Kidney (tissue), 14 donors: ENCODE measurements around the gene ACTL7A. TPM values are rescaled to one million over a fixed set of nuclear protein-coding genes. Genes with fewer than 3 reads are reported as not detected.

ENCODE experiments used
- DNase-seq, 5 donors: peaks; one replicate each; pipeline ENCODE4 v3.0.0-alpha.2; 2013 to 2020
- FAIRE-seq: peaks from 2 replicates; lab custom pipeline; 2012; peaks lifted over from hg19 to GRCh38; lab: Jason Lieb, UNC
- H3K27ac ChIP-seq, 2 donors: one replicate each; pipeline ENCODE4 v1.7.0; 2013; ENCODE audit warnings: low read depth in 2 of 2, low read length in 2 of 2, inconsistent platforms in 1 of 2
- H3K27me3 ChIP-seq: one replicate; pipeline ENCODE4 v1.7.1; 2013; ENCODE audit warnings: low read length, inconsistent platforms; ENCODE audit not compliant: control insufficient read depth, insufficient read depth
- H3K36me3 ChIP-seq, 3 donors: one replicate each; pipeline versions ENCODE4 v1.7.0 to v1.7.1; 2013; ENCODE audit warnings: low read length in 3 of 3, control low read depth in 1 of 3, inconsistent platforms in 1 of 3; ENCODE audit not compliant: insufficient read depth in 3 of 3, control insufficient read depth in 2 of 3
- H3K4me1 ChIP-seq, 3 donors: one replicate each; pipeline versions ENCODE4 v1.7.0 to v1.7.1; 2013; ENCODE audit warnings: low read length in 3 of 3, inconsistent platforms in 1 of 3, low read depth in 1 of 3; ENCODE audit not compliant: control insufficient read depth in 2 of 3, insufficient read depth in 2 of 3
- H3K4me3 ChIP-seq, 3 donors: one replicate each; pipeline versions ENCODE4 v1.7.0 to v1.8.1; 2013; ENCODE audit warnings: low read length in 3 of 3, control low read depth in 1 of 3, inconsistent platforms in 1 of 3
- H3K9ac ChIP-seq, 3 donors: one replicate each; pipeline versions ENCODE4 v1.7.0 to v1.7.1; 2013; ENCODE audit warnings: low read length in 3 of 3, control low read depth in 1 of 3, inconsistent platforms in 1 of 3
- H3K9me3 ChIP-seq, 3 donors: one replicate each; pipeline versions ENCODE4 v1.7.0 to v1.7.1; 2013; ENCODE audit warnings: low read length in 3 of 3, control low read depth in 1 of 3, inconsistent platforms in 1 of 3; ENCODE audit not compliant: control insufficient read depth in 2 of 3, insufficient read depth in 1 of 3
- intact Hi-C: fragments of 100-400 bp; cut with DNase I; formaldehyde crosslinking; loops from one replicate; pipeline ENCODE4 v1.11.1; 2022
- polyA plus RNA-seq: library from polyadenylated mRNA; stranded (reverse); fragments of 350-450 nt; fragmentation: Illumina TruSeq; extraction: RNeasy Lipid Tissue Mini Kit (QIAGEN cat#74804); gene quantifications from one replicate; pipeline ENCODE4 v1.2.3, GENCODE V29; 2014; ENCODE audit warnings: low read depth, low replicate concordance; ENCODE audit not compliant: insufficient read depth
- total RNA-seq: library from RNA; stranded (reverse); fragmentation: NEBNext Ultra II Directional; extraction: Animal tissue kit (Norgen Biotek cat#: 25700); gene quantifications from one replicate; pipeline ENCODE4 v1.2.1, GENCODE V29; 2021
- TF ChIP-seq, protein P1 (sequence below): IDR thresholded peaks from 3 replicates; pipeline ENCODE4 v1.5.1; 2012; ENCODE audit warnings: mild to moderate bottlenecking, moderate library complexity, borderline replicate concordance; ENCODE audit not compliant: insufficient read depth; ENCODE audit errors: extremely low read depth
- donor health status: control.
- donor health status: control.
- donor health status: control.
- donor health status: control.
- donor health status: control.
- donor health status: DM: yes; HTN: yes; CAD: no.
- donor health status: Normal renal cell carcinoma (clear cell type).

ACTL7A gene
- total and polyA plus RNA-seq, 2 donors from 2014 or later: not detected

DNA sequence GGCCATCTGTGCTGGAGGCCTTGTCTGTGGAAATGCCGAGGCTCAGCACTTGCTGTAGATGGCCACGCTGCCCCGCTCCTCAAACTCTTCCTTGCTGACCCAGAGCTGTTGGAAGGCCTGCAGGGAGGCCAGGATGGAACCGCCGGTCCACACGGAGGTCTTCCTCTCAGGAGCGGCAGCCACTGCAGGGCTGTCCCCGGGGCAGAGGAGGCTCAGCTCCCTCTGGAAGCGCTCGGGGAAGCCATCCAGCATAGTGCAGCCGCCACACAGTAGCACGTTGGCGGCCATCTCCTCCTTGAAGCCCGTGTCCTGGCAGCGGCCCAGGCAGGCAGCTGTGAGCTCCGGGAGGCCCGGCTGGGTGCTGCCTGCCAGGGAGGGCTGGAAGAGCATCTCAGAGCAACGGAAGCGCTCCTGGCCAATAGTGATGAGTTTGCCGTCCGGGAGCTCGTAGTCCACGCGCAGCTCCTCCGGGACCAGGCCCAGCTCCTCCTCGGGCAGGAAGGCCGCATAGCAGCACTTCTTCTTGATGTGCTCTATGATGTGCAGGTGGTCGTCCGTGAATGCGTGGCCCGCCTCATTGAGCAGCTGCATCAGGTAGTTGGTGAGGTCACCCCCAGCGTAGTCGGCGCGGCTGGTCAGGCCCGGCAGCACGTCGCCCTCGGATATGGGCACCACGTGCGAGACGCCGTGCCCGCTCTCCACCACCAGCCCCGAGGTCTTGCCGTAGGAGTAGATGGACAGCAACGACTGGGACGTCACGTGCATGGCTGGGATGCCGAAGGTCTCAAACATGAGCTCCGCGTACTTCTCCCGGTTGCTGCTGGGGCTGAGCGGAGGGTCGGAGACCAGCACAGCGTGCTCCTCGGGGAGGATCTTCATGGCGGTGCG, 7.2 kb upstream of the ACTL7A start:
- Histone ChIP-seq H3K27ac (no peak overlapping the region), H3K4me3 (no peak overlapping the region), H3K9me3 (no peaks in the 10 kb centered on the region), H3K27me3 (no peaks in the 10 kb centered on the region), H3K36me3 (no peaks in the 10 kb centered on the region), H3K9ac (no peak overlapping the region), H3K4me1 (no peaks in the 10 kb centered on the region)
- intact Hi-C loops: no loop called here
- no peak for DNase-seq
- TF ChIP-seq, protein P1, sequence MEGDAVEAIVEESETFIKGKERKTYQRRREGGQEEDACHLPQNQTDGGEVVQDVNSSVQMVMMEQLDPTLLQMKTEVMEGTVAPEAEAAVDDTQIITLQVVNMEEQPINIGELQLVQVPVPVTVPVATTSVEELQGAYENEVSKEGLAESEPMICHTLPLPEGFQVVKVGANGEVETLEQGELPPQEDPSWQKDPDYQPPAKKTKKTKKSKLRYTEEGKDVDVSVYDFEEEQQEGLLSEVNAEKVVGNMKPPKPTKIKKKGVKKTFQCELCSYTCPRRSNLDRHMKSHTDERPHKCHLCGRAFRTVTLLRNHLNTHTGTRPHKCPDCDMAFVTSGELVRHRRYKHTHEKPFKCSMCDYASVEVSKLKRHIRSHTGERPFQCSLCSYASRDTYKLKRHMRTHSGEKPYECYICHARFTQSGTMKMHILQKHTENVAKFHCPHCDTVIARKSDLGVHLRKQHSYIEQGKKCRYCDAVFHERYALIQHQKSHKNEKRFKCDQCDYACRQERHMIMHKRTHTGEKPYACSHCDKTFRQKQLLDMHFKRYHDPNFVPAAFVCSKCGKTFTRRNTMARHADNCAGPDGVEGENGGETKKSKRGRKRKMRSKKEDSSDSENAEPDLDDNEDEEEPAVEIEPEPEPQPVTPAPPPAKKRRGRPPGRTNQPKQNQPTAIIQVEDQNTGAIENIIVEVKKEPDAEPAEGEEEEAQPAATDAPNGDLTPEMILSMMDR: no peak
- no peak for FAIRE-seq

DNA sequence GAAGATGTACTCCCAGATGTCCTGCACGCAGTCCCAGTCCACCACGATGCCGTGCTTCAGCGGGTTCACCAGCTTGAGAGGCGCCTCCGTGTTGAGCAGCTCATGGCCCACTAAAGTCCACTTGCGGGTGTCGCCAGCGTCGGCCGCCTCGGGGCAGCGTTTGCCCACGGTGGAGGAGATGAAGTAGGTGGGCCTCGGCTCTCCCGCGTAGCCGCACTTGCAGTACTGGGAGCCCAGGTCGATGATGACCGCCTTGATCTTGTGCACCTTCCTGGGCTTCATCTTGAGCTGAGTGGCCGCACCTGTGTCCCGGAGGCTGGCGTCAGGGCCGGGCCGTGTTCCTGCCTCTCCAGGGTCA, 6.6 kb upstream of the ACTL7A start:
- TF ChIP-seq, protein P1: no peak
- intact Hi-C loops: no loop called here

DNA sequence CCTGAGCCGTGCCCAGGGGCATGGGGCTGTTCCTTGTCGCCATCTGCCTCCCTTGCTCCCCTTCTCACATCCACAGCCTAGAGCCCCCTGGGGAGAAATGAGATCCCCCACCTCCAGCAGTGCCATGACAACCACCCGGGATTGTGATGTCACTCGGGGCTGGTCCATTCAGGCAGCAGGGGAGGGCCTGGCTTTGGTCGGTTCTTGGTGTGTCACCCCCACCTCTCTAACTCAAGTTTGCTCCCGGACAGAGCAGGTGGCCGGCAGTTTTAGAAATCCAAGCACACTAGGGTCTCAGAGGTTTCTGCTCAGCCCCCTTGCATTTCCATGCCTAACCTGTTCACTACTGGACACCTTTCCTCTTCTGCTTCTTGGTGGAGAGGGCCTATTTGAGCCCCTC, 6.2 kb upstream of the ACTL7A start, which contains the start of gene ACTL7B:
ACTL7B (minus strand) TSS at position 99 of the 400 bp plus-strand sequence; CDS start at position 43, 56 bp downstream.
- FAIRE-seq (no peak), DNase-seq (no peak)
- Histone ChIP-seq H3K27me3 (no peaks in the 10 kb centered on the region), H3K36me3 (no peaks in the 10 kb centered on the region), H3K4me3 (no peak within 1 kb of the TSS), H3K9me3 (no peaks in the 10 kb centered on the region), H3K27ac (no peak within 1 kb of the TSS), H3K4me1 (no peaks in the 10 kb centered on the region), H3K9ac (no peak within 1 kb of the TSS)
- TF ChIP-seq, protein P1: no peak
- intact Hi-C loops: no loop called here

More for the DNA sequence above, 6.6 kb upstream of the ACTL7A start:
- H3K27me3 ChIP-seq: no peaks in the 10 kb centered on the region
- no peak overlapping the region for H3K9ac ChIP-seq
- H3K4me3 ChIP-seq: no peak overlapping the region
- H3K36me3 ChIP-seq: no peaks in the 10 kb centered on the region
- no peak overlapping the region for H3K27ac ChIP-seq
- H3K4me1 ChIP-seq: no peaks in the 10 kb centered on the region
- FAIRE-seq: no peak
- no peaks in the 10 kb centered on the region for H3K9me3 ChIP-seq
- DNase-seq: no peak
